Fibroblast of lung (primary cell): ENCODE data around the gene LOC128125822.
A peak's percentile ranks its signal among the peaks of the same experiment; 100 is the strongest.

Experiments
- DNase-seq, 2 donors: peaks; one replicate each; pipeline versions ENCODE4 v3.0.0 to v3.0.0-alpha.2; 2010; ENCODE audit warnings: low read depth in 2 of 2
- H2AFZ ChIP-seq: 2 replicates; pipeline ENCODE4 v1.5.1; 2012; ENCODE audit warnings: low read length, control low read depth, inconsistent platforms
- H3K27ac ChIP-seq: 2 replicates; pipeline ENCODE4 v1.5.1; 2011; ENCODE audit warnings: low read length, control low read depth; ENCODE audit not compliant: insufficient read depth
- H3K27me3 ChIP-seq: 2 replicates; pipeline ENCODE4 v1.5.1; 2011; ENCODE audit warnings: mild to moderate bottlenecking, low read length; ENCODE audit not compliant: control insufficient read depth, insufficient read depth
- H3K36me3 ChIP-seq: 2 replicates; pipeline ENCODE4 v1.5.1; 2011; ENCODE audit warnings: low read length; ENCODE audit not compliant: control insufficient read depth, insufficient read depth
- H3K4me1 ChIP-seq: 2 replicates; pipeline ENCODE4 v1.5.1; 2011; ENCODE audit warnings: low read length; ENCODE audit not compliant: control insufficient read depth, insufficient read depth; ENCODE audit errors: extremely low read depth
- H3K4me2 ChIP-seq: 2 replicates; pipeline ENCODE4 v1.5.1; 2011; ENCODE audit warnings: low read length, control low read depth; ENCODE audit not compliant: insufficient read depth; ENCODE audit errors: extremely low read depth
- H3K4me3 ChIP-seq, 4 experiments: fragments of 200-600 bp in 1 of 4; sonication (generic) in 1 of 4; replicated peaks in 1 of 4; 2 replicates each; pipeline ENCODE4 v1.5.1; 2011 to 2016; ENCODE audit warnings: low read length in 4 of 4, low read depth in 3 of 4, mild to moderate bottlenecking in 3 of 4, control low read depth in 2 of 4, inconsistent platforms in 1 of 4, mixed read lengths in 1 of 4; ENCODE audit not compliant: insufficient read depth in 1 of 4; ENCODE audit errors: control extremely low read depth in 1 of 4
- H3K79me2 ChIP-seq: 2 replicates; pipeline ENCODE4 v1.5.1; 2012; ENCODE audit warnings: mild to moderate bottlenecking, low read length, inconsistent platforms; ENCODE audit not compliant: control insufficient read depth, insufficient read depth
- H3K9ac ChIP-seq: 2 replicates; pipeline ENCODE4 v1.5.1; 2011; ENCODE audit warnings: mild to moderate bottlenecking, low read length, control low read depth; ENCODE audit not compliant: insufficient read depth
- H3K9me3 ChIP-seq: 2 replicates; pipeline ENCODE4 v1.5.1; 2012; ENCODE audit warnings: low read depth, low read length; ENCODE audit not compliant: control insufficient read depth, insufficient read depth
- H4K20me1 ChIP-seq: 2 replicates; pipeline ENCODE4 v1.5.1; 2011; ENCODE audit warnings: low read length; ENCODE audit not compliant: control insufficient read depth, insufficient read depth; ENCODE audit errors: extremely low read depth
- EZH2 ChIP-seq: IDR thresholded peaks from 2 replicates; pipeline ENCODE4 v1.5.1; 2012; ENCODE audit warnings: low read length, control low read depth, mild to moderate bottlenecking; ENCODE audit errors: missing control alignments
- TF ChIP-seq, protein P1 (sequence below), 2 donors: IDR thresholded peaks in 1 of 2; conservative IDR thresholded peaks in 1 of 2; 1 replicate in 1 of 2; 2 replicates in 1 of 2; pipeline ENCODE4 v1.5.1; 2011 to 2012; ENCODE audit warnings: low read length in 2 of 2, control low read depth in 1 of 2, inconsistent platforms in 1 of 2, low read depth in 1 of 2, mild to moderate bottlenecking in 1 of 2

The LOC128125822 gene

GRCh38 chr6:63525186-63525878 lies 46.9 kb upstream of the LOC128125822 start:
- H3K27ac ChIP-seq: no peak overlapping the region
- H3K9me3 ChIP-seq: no peaks in the 10 kb centered on the region
- H3K79me2 ChIP-seq: no peaks in the 10 kb centered on the region
- no peak overlapping the region for H3K4me3 ChIP-seq
- H3K4me1 ChIP-seq: peaks cover 3% of the 10 kb centered on the region
- no peaks in the 10 kb centered on the region for H4K20me1 ChIP-seq
- H2AFZ ChIP-seq: no peak overlapping the region
- no peak overlapping the region for H3K9ac ChIP-seq
- H3K27me3 ChIP-seq: no peaks in the 10 kb centered on the region
- H3K36me3 ChIP-seq: no peaks in the 10 kb centered on the region
- DNase-seq: no peak
- TF ChIP-seq EZH2: no peak
- TF ChIP-seq, protein P1, sequence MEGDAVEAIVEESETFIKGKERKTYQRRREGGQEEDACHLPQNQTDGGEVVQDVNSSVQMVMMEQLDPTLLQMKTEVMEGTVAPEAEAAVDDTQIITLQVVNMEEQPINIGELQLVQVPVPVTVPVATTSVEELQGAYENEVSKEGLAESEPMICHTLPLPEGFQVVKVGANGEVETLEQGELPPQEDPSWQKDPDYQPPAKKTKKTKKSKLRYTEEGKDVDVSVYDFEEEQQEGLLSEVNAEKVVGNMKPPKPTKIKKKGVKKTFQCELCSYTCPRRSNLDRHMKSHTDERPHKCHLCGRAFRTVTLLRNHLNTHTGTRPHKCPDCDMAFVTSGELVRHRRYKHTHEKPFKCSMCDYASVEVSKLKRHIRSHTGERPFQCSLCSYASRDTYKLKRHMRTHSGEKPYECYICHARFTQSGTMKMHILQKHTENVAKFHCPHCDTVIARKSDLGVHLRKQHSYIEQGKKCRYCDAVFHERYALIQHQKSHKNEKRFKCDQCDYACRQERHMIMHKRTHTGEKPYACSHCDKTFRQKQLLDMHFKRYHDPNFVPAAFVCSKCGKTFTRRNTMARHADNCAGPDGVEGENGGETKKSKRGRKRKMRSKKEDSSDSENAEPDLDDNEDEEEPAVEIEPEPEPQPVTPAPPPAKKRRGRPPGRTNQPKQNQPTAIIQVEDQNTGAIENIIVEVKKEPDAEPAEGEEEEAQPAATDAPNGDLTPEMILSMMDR (conservative IDR thresholded peaks at IDR 0.05 in 1 of 2, IDR thresholded peaks at IDR 0.05 in 1 of 2; ENCODE audit: low read depth in 1 of 2, low read length in 2 of 2): no peak
- no peak overlapping the region for H3K4me2 ChIP-seq

DNA sequence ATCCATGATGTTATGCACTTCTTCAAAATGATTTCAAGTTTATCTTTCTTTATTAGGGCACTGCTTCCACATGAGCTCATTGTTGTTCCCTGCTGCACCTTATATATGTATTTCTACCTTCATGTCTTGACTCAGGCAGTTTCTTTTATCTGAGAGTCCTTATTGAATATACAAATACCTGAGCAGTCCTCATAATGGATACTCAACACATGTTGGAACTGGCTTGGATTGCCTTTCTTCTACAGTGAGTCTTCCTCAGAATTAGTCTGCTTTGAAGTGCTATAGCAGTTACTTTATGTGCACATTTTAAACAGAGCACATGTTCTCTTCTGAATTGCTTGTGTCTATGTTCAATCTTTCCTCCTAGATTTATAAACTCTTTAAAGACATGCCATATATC lies 45.3 kb upstream of the LOC128125822 start:
- Histone ChIP-seq H4K20me1 (no peaks in the 10 kb centered on the region), H3K27me3 (no peaks in the 10 kb centered on the region), H3K27ac (no peak overlapping the region), H3K9me3 (no peaks in the 10 kb centered on the region), H3K9ac (no peak overlapping the region), H3K4me3 (no peak overlapping the region), H3K4me1 (peaks cover 3% of the 10 kb centered on the region), H2AFZ (no peak overlapping the region), H3K4me2 (no peak overlapping the region), H3K79me2 (no peaks in the 10 kb centered on the region), H3K36me3 (no peaks in the 10 kb centered on the region)
- DNase-seq: no peak
- no peak for TF ChIP-seq EZH2
- TF ChIP-seq, protein P1 (conservative IDR thresholded peaks at IDR 0.05 in 1 of 2, IDR thresholded peaks at IDR 0.05 in 1 of 2; ENCODE audit: low read depth in 1 of 2, low read length in 2 of 2): no peak

DNA sequence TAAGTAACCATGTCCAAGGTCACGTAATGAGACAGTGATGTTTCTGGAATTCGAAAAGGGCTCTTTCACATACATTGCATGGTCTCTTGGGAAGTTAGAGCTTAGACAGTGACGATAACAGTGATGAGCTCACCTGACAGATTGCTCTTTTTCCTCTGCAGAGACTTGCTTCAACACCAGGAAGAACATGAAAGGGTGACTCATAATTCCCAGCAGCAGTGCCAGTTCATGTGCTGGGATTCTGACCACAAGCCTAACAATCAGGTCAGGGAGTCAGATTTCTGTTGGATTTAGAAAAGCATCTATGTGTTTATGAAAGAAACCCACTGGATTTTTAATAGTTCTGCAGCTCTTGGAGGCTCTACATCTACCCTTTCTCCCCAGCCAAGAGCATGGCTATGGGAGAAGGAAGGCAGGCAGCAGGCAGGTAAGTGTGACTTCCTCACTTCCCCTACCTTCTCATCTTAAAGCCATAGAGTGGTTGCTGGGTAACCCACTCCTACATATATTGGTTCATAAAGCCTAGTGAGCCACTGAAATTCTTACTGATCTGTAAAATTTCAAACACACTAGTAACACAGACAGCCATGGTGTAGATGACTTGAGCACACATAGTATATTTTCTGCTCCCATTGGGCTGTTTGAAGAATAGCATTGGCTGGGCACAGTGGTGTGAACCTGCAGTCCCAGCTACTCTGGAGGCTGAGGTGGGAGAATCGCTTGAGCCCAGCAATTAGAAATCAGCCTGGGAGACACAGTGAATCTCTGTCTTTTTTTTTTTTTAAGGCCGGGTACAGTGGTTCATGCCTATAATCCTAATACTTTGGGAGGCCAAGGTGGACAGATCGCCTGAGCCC lies 44.4 kb upstream of the LOC128125822 start:
- H3K79me2 ChIP-seq: no peaks in the 10 kb centered on the region
- H2AFZ ChIP-seq: no peak overlapping the region
- peak; percentile 98 to 99 for DNase-seq
- H3K4me3 ChIP-seq: no peak overlapping the region
- H3K27me3 ChIP-seq: no peaks in the 10 kb centered on the region
- TF ChIP-seq, protein P1 (conservative IDR thresholded peaks at IDR 0.05 in 1 of 2, IDR thresholded peaks at IDR 0.05 in 1 of 2; ENCODE audit: low read depth in 1 of 2, low read length in 2 of 2): no peak
- TF ChIP-seq EZH2: no peak
- H3K9me3 ChIP-seq: no peaks in the 10 kb centered on the region
- peaks cover 3% of the 10 kb centered on the region for H3K4me1 ChIP-seq
- peak overlapping the region; percentile 49 for H3K27ac ChIP-seq
- no peak overlapping the region for H3K4me2 ChIP-seq
- H4K20me1 ChIP-seq: no peaks in the 10 kb centered on the region
- H3K9ac ChIP-seq: no peak overlapping the region
- H3K36me3 ChIP-seq: no peaks in the 10 kb centered on the region
